H1 (cell line): ENCODE measurements around the gene LARGE2. TPM values are rescaled to one million over a fixed set of nuclear protein-coding genes. Genes with fewer than 3 reads are reported as not detected.
A peak's percentile ranks its signal among the peaks of the same experiment; 100 is the strongest.

Source experiments
- CTCF ChIA-PET: fragments of 300-600 bp; sonication (Branson Sonifier 250); formaldehyde crosslinking; loops from one replicate; lab custom pipeline; 2021; ENCODE audit not compliant: partially characterized antibody; lab: Charles Lee
- POLR2A ChIA-PET: fragments of 300-600 bp; sonication (Branson Sonifier 250); formaldehyde crosslinking; loops from one replicate; lab custom pipeline; 2021; ENCODE audit warnings: inconsistent platforms; ENCODE audit not compliant: partially characterized antibody; lab: Charles Lee
- DNase-seq, 2 experiments: peaks; one replicate each; pipeline versions ENCODE4 v3.0.0 to v3.0.0-alpha.2; 2010 to 2022; ENCODE audit warnings: low spot score in 2 of 2, low read depth in 1 of 2, mixed read lengths in 1 of 2
- FAIRE-seq: peaks from 2 replicates; lab custom pipeline; 2011; peaks lifted over from hg19 to GRCh38; lab: Jason Lieb, UNC
- H2AFZ ChIP-seq: 2 replicates; pipeline ENCODE4 v1.8.1; 2012; ENCODE audit warnings: low read length, inconsistent platforms
- H2AK5ac ChIP-seq: 2 replicates; pipeline ENCODE4 v1.6.1; 2013; ENCODE audit warnings: low read depth, low read length
- H2BK120ac ChIP-seq: replicated peaks from 2 replicates; pipeline ENCODE3; 2013; ENCODE audit warnings: low read depth, low read length, inconsistent platforms
- H2BK12ac ChIP-seq: 2 replicates; pipeline ENCODE4 v1.6.1; 2013; ENCODE audit warnings: low read depth, low read length
- H2BK15ac ChIP-seq: 2 replicates; pipeline ENCODE4 v1.6.1; 2013; ENCODE audit warnings: low read length
- H2BK20ac ChIP-seq: 2 replicates; pipeline ENCODE4 v1.6.1; 2013; ENCODE audit warnings: low read length
- H2BK5ac ChIP-seq: 2 replicates; pipeline ENCODE4 v1.6.1; 2013; ENCODE audit warnings: low read depth, low read length
- H3K14ac ChIP-seq: 2 replicates; pipeline ENCODE4 v1.6.1; 2013; ENCODE audit warnings: inconsistent platforms; ENCODE audit not compliant: insufficient read length
- H3K18ac ChIP-seq: 2 replicates; pipeline ENCODE4 v1.6.1; 2013; ENCODE audit warnings: low read length; ENCODE audit errors: extremely low read depth
- H3K23ac ChIP-seq: 2 replicates; pipeline ENCODE4 v1.6.1; 2013; ENCODE audit warnings: inconsistent platforms; ENCODE audit not compliant: insufficient read length
- H3K23me2 ChIP-seq: 2 replicates; pipeline ENCODE4 v1.6.1; 2013; ENCODE audit warnings: low read depth, low read length
- H3K27ac ChIP-seq: 2 replicates; pipeline ENCODE4 v1.6.1; 2011; ENCODE audit warnings: low read depth, low read length, inconsistent platforms
- H3K27me3 ChIP-seq, 4 experiments: replicated peaks in 1 of 4; 1 replicate in 1 of 4; 2 replicates in 3 of 4; pipeline versions ENCODE4 v1.6.1 to v1.8.1; 2011 to 2013; ENCODE audit warnings: low read length in 3 of 4, mild to moderate bottlenecking in 3 of 4, inconsistent platforms in 2 of 4, mixed read lengths in 2 of 4, moderate library complexity in 1 of 4; ENCODE audit not compliant: control insufficient read depth in 3 of 4, insufficient read depth in 3 of 4; ENCODE audit errors: extremely low read depth in 1 of 4
- H3K36me3 ChIP-seq, 4 experiments: 2 replicates each; pipeline versions ENCODE4 v1.6.1 to v1.8.1; 2011 to 2013; ENCODE audit warnings: mild to moderate bottlenecking in 4 of 4, low read length in 3 of 4, moderate library complexity in 2 of 4, control low read depth in 1 of 4, inconsistent platforms in 1 of 4; ENCODE audit not compliant: insufficient read depth in 4 of 4, control insufficient read depth in 2 of 4
- H3K4ac ChIP-seq: replicated peaks from 2 replicates; pipeline ENCODE3; 2013; ENCODE audit warnings: low read length, low read depth, mixed read lengths, inconsistent platforms; ENCODE audit not compliant: insufficient read length
- H3K4me1 ChIP-seq, 4 experiments: replicated peaks in 1 of 4; 1 replicate in 1 of 4; 2 replicates in 3 of 4; pipeline versions ENCODE4 v1.6.1 to v1.8.1; 2011 to 2013; ENCODE audit warnings: low read length in 3 of 4, inconsistent platforms in 2 of 4, mixed read lengths in 1 of 4; ENCODE audit not compliant: insufficient read depth in 4 of 4, control insufficient read depth in 3 of 4
- H3K4me2 ChIP-seq, 2 experiments: 2 replicates each; pipeline versions ENCODE4 v1.6.1 to v1.8.1; 2011 to 2013; ENCODE audit warnings: low read depth in 2 of 2, low read length in 2 of 2, control low read depth in 1 of 2, inconsistent platforms in 1 of 2, mild to moderate bottlenecking in 1 of 2; ENCODE audit not compliant: insufficient read depth in 1 of 2
- H3K4me3 ChIP-seq, 4 experiments: fragments of 200-600, 300-600 bp in 1 of 4; sonication (generic), shearing (Covaris generic), sonication (Bioruptor Twin) in 1 of 4; 2 replicates each; pipeline versions ENCODE4 v1.5.1 to v1.8.1; 2011 to 2016; ENCODE audit warnings: low read length in 4 of 4, low read depth in 3 of 4, control low read depth in 2 of 4, inconsistent platforms in 2 of 4, mild to moderate bottlenecking in 2 of 4, mixed read lengths in 1 of 4, moderate library complexity in 1 of 4; ENCODE audit not compliant: insufficient read depth in 2 of 4; ENCODE audit errors: extremely low read depth in 1 of 4
- H3K56ac ChIP-seq: replicated peaks from 2 replicates; pipeline ENCODE3; 2013; ENCODE audit warnings: low read depth, mild to moderate bottlenecking, mixed read lengths, low read length, inconsistent platforms; ENCODE audit not compliant: insufficient read length
- H3K79me1 ChIP-seq: 2 replicates; pipeline ENCODE4 v1.6.1; 2013; ENCODE audit warnings: low read depth, low read length, control low read depth
- H3K79me2 ChIP-seq, 2 experiments: 2 replicates each; pipeline versions ENCODE4 v1.6.1 to v1.8.1; 2012 to 2013; ENCODE audit warnings: low read length in 2 of 2, mild to moderate bottlenecking in 2 of 2, inconsistent platforms in 1 of 2; ENCODE audit not compliant: insufficient read depth in 2 of 2, control insufficient read depth in 1 of 2
- H3K9ac ChIP-seq, 4 experiments: replicated peaks in 1 of 4; 1 replicate in 1 of 4; 2 replicates in 3 of 4; pipeline versions ENCODE4 v1.6.1 to v1.8.1; 2011 to 2013; ENCODE audit warnings: low read depth in 3 of 4, low read length in 3 of 4, control low read depth in 2 of 4, mild to moderate bottlenecking in 2 of 4, moderate library complexity in 2 of 4, inconsistent platforms in 1 of 4; ENCODE audit errors: extremely low read depth in 1 of 4
- H3K9me3 ChIP-seq, 2 experiments: 2 replicates each; pipeline versions ENCODE4 v1.6.1 to v1.8.1; 2012 to 2013; ENCODE audit warnings: mild to moderate bottlenecking in 2 of 2, moderate library complexity in 2 of 2, control low read depth in 1 of 2, inconsistent platforms in 1 of 2, low read depth in 1 of 2, low read length in 1 of 2, mixed read lengths in 1 of 2; ENCODE audit not compliant: insufficient read depth in 2 of 2
- H4K20me1 ChIP-seq, 2 experiments: replicated peaks in 1 of 2; 2 replicates each; pipeline versions ENCODE3 to v1.8.1; 2011 to 2013; ENCODE audit warnings: inconsistent platforms in 2 of 2, low read length in 2 of 2, mild to moderate bottlenecking in 1 of 2; ENCODE audit not compliant: insufficient read depth in 2 of 2, control insufficient read depth in 1 of 2
- H4K5ac ChIP-seq: 2 replicates; pipeline ENCODE4 v1.6.1; 2013; ENCODE audit warnings: low read length, low read depth, mixed read lengths, inconsistent platforms; ENCODE audit not compliant: insufficient read length
- H4K8ac ChIP-seq: 2 replicates; pipeline ENCODE4 v1.8.0; 2013; ENCODE audit warnings: mild to moderate bottlenecking, moderate library complexity, low read length, inconsistent platforms; ENCODE audit not compliant: insufficient read depth; ENCODE audit errors: extremely low read depth
- H4K91ac ChIP-seq: replicated peaks from 2 replicates; pipeline ENCODE3; 2013; ENCODE audit warnings: low read length, mixed read lengths, inconsistent platforms; ENCODE audit not compliant: insufficient read length
- CBX5 ChIP-seq: fragments of 300-800, 300-1000 bp; sonication (generic); IDR thresholded peaks from 2 replicates; pipeline ENCODE4 v1.7.1; 2016; ENCODE audit warnings: antibody characterized with exemption, low read length, low read depth
- CBX8 ChIP-seq: fragments of 300-800, 300-1000 bp; sonication (generic); IDR thresholded peaks from 2 replicates; pipeline ENCODE4 v1.7.1; 2016; ENCODE audit warnings: low read depth, low read length, borderline replicate concordance
- CHD1 ChIP-seq: IDR thresholded peaks from 2 replicates; pipeline ENCODE4 v1.6.1; 2012; ENCODE audit warnings: low read depth, low read length, improper control_type of control experiment
- CTBP2 ChIP-seq: IDR thresholded peaks from 2 replicates; pipeline ENCODE4 v1.7.0; 2011; ENCODE audit warnings: borderline replicate concordance, mild to moderate bottlenecking, moderate library complexity, mixed read lengths, low read length; ENCODE audit not compliant: insufficient read depth, insufficient read length
- EZH2 ChIP-seq: fragments of 200-600 bp; sonication (generic); IDR thresholded peaks from 2 replicates; pipeline ENCODE4 v1.7.1; 2012; ENCODE audit warnings: low read depth, mild to moderate bottlenecking, moderate library complexity, low read length, inconsistent platforms; ENCODE audit not compliant: severe bottlenecking
- HDAC2 ChIP-seq, 2 experiments: fragments of 300-600 bp in 1 of 2; sonication (generic) in 1 of 2; IDR thresholded peaks; 2 replicates each; pipeline ENCODE4 v1.6.1; 2011 to 2012; ENCODE audit warnings: low read depth in 2 of 2, low read length in 2 of 2, mild to moderate bottlenecking in 2 of 2, moderate library complexity in 2 of 2, borderline replicate concordance in 1 of 2, inconsistent platforms in 1 of 2
- PHF8 ChIP-seq: fragments of 200-600 bp; sonication (generic); conservative IDR thresholded peaks from 2 replicates; pipeline ENCODE4 v1.7.1; 2012; ENCODE audit warnings: low read depth, mild to moderate bottlenecking, inconsistent platforms, low read length, moderate library complexity
- POU5F1 ChIP-seq: IDR thresholded peaks from 2 replicates; pipeline ENCODE4 v1.6.1; 2011; ENCODE audit warnings: low read depth, mild to moderate bottlenecking, low read length, moderate library complexity
- SAP30 ChIP-seq: fragments of 300-600 bp; sonication (generic); IDR thresholded peaks from 2 replicates; pipeline ENCODE4 v1.7.1; 2012; ENCODE audit warnings: low read length, moderate library complexity, mild to moderate bottlenecking, inconsistent platforms; ENCODE audit not compliant: insufficient read depth, insufficient replicate concordance
- SIX5 ChIP-seq: IDR thresholded peaks from 2 replicates; pipeline ENCODE4 v1.6.1; 2011; ENCODE audit warnings: mild to moderate bottlenecking, low read depth, low read length
- SP1 ChIP-seq: IDR thresholded peaks from 2 replicates; pipeline ENCODE4 v1.6.1; 2011; ENCODE audit warnings: low read depth, low read length
- SUZ12 ChIP-seq: fragments of 200-600 bp; sonication (generic); IDR thresholded peaks from 2 replicates; pipeline ENCODE4 v1.6.1; 2012; ENCODE audit warnings: mild to moderate bottlenecking, inconsistent platforms, low read length, moderate library complexity, mixed read lengths
- TBP ChIP-seq: IDR thresholded peaks from 2 replicates; pipeline ENCODE4 v1.6.1; 2011; ENCODE audit warnings: low read depth, low read length, improper control_type of control experiment
- WGBS, 2 experiments: shearing (Covaris generic) in 1 of 2; methylation state at CpG; one replicate each; pipeline versions ENCODE4 v1.1.6 to v1.1.7; 2013 to 2015; ENCODE audit warnings: low lambda C conversion rate in 2 of 2, mixed read lengths in 2 of 2, inconsistent platforms in 1 of 2, low coverage in 1 of 2, missing lambda C conversion rate in 1 of 2; ENCODE audit not compliant: insufficient replicate concordance in 2 of 2, insufficient coverage in 1 of 2, insufficient read length in 1 of 2; ENCODE audit errors: extremely low coverage in 1 of 2, missing lambda C conversion rate in 1 of 2; 5-methylcytosine and 5-hydroxymethylcytosine counted together
- polyA plus RNA-seq, 7 experiments: library from polyadenylated mRNA; depleted of rRNA in 3 of 7; stranded (reverse) in 5 of 7; unstranded in 2 of 7; fragments of >200 nt in 5 of 7; fragments of 200-250 nt in 2 of 7; gene quantifications; 1 replicate in 5 of 7; 2 replicates in 1 of 7; 4 replicates in 1 of 7; pipeline versions ENCODE4 v1.2.1 to v1.2.3, GENCODE V29; 2011 to 2013; ENCODE audit warnings: missing spikeins in 2 of 7, mixed read lengths in 2 of 7
- total RNA-seq: library from RNA; stranded (reverse); fragmentation: NEBNext Ultra II Directional; extraction: Animal tissue kit (Norgen Biotek cat#: 25700); gene quantifications from 2 replicates; pipeline ENCODE4 v1.2.1, GENCODE V29; 2021

The LARGE2 gene
- total and polyA plus RNA-seq, 2 of the 8 experiments (the other 6 are each of a cell fraction or from before 2014, with no cell fraction given), result 111 to 137 TPM

DNA sequence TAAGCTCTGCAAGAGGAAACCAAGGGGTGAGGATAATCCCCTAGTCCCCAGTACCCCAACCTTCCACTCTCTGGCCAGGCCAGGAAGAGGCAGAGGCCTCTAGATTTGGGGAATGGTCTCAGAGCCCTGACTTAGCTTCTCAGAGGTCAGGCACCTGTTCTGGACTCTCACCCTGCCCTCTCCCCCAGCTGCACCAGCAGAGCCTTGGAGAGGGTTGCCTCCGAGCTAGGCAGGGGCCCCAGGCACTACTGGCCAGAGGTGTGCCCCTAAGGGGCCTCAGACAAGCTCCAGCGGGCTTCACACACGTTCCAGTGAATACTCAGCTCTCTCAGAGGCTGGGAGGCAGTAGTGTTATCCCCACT is 23.4 kb upstream of the LARGE2 start:
- H2BK12ac ChIP-seq, result no peak overlapping the region
- H3K56ac ChIP-seq, result no peak overlapping the region
- H3K9ac ChIP-seq, result no peak overlapping the region; a peak in 2 of 7 replicates
- no peak overlapping the region for H3K14ac ChIP-seq
- 41% methylated on average over 3 of the region's 3 CpGs; no CpG with 5 or more reads in 1 of the 2 experiments for WGBS, 2 experiments
- no peak overlapping the region for H3K23ac ChIP-seq
- H2BK120ac ChIP-seq, result no peak overlapping the region
- peaks cover 8% of the 10 kb centered on the region for H3K23me2 ChIP-seq
- ChIA-PET CTCF (interaction anchor here (0.9 to 7.7 kb wide), 11 partner anchors 12 to 113 kb away, joined by 3 to 69 read pairs (median 5); partner anchors contain the start of gene PEX16), POLR2A (interaction anchor here (0.8 to 3.8 kb wide), 5 partner anchors 10 to 24 kb away, joined by 3 to 21 read pairs (median 10); partner anchors contain the start of genes LARGE2 and PEX16)
- H3K4ac ChIP-seq, result no peak overlapping the region
- H3K79me2 ChIP-seq, result no peaks in the 10 kb centered on the region
- no peak overlapping the region for H2BK5ac ChIP-seq
- peak overlapping the region; percentile 50 to 66 (median 59); a peak in 5 of 8 replicates for H3K4me3 ChIP-seq
- no peak overlapping the region for H2BK20ac ChIP-seq
- no peak overlapping the region for H2BK15ac ChIP-seq
- H4K8ac ChIP-seq, result no peak overlapping the region
- H3K18ac ChIP-seq, result no peak overlapping the region
- H4K20me1 ChIP-seq, result peaks cover 10 to 18% of the 10 kb centered on the region in 2 experiments
- no peaks in the 10 kb centered on the region for H3K9me3 ChIP-seq
- peaks cover 0 to 28% (median 19%) of the 10 kb centered on the region in 4 experiments; a peak in 5 of 7 replicates for H3K4me1 ChIP-seq
- no peak overlapping the region for H4K91ac ChIP-seq
- peaks cover 2% of the 10 kb centered on the region for H3K79me1 ChIP-seq
- FAIRE-seq (no peak), DNase-seq (no peak)
- peak overlapping the region; percentile 74 to 84 for H3K4me2 ChIP-seq
- H3K27me3 ChIP-seq, result peaks cover 0 to 5% (median 2%) of the 10 kb centered on the region in 4 experiments; a peak in 1 of 7 replicates
- H2AFZ ChIP-seq, result no peak overlapping the region
- no peak overlapping the region for H2AK5ac ChIP-seq
- no peak overlapping the region for H3K27ac ChIP-seq
- H3K36me3 ChIP-seq, result peaks cover 4 to 15% (median 9%) of the 10 kb centered on the region in 4 experiments; a peak in 6 of 8 replicates
- H4K5ac ChIP-seq, result no peak overlapping the region
- TF ChIP-seq SP1, result no peak
- TF ChIP-seq EZH2, result no peak
- no peak for TF ChIP-seq CBX8
- TF ChIP-seq CHD1, result no peak
- TF ChIP-seq PHF8, result no peak
- TF ChIP-seq SAP30, result no peak
- no peak for TF ChIP-seq HDAC2 (IDR thresholded peaks at IDR 0.05; ENCODE audit: borderline replicate concordance in 1 of 2, low read depth in 2 of 2, low read length in 2 of 2)
- no peak for TF ChIP-seq POU5F1
- TF ChIP-seq SUZ12, result no peak
- TF ChIP-seq CBX5, result no peak
- no peak for TF ChIP-seq CTBP2
- no peak for TF ChIP-seq SIX5
- TF ChIP-seq TBP, result no peak
